Measurements from ENCODE around the gene MBNL2. TPM values are rescaled to one million over a fixed set of nuclear protein-coding genes. Genes with fewer than 3 reads are reported as not detected.

Gene MBNL2
- total and polyA plus RNA-seq, 2 experiments from 2014 or later: 0.55 to 3.2 TPM

- no peaks in the 10 kb centered on the region for H3K36me3 ChIP-seq (ENCODE audit: insufficient read depth)
- H3K4me2 ChIP-seq: no peak overlapping the region
- no peaks in the 10 kb centered on the region; the same call in 2 of the 3 replicates for H3K4me1 Mint-ChIP-seq
- H2AFZ ChIP-seq: no peak overlapping the region
- H3K4me3 Mint-ChIP-seq: no peak overlapping the region
- TF ChIP-seq ZNF462 (CRISPR knock-in tag; IDR thresholded peaks at IDR 0.05) (no peak), CREB1 (CRISPR knock-in tag; IDR thresholded peaks at IDR 0.05; ENCODE audit: low read depth) (no peak), CTCF (conservative IDR thresholded peaks at IDR 0.05; ENCODE audit: low read depth in 2 of 2) (no peak), NANOG (IDR thresholded peaks at IDR 0.05; ENCODE audit: borderline replicate concordance) (no peak), EZH2 (IDR thresholded peaks at IDR 0.05; ENCODE audit: low read depth, unreplicated experiment) (no peak), POLR2AphosphoS5 (IDR thresholded peaks at IDR 0.05; ENCODE audit: low read depth) (no peak), ETS1 (IDR thresholded peaks at IDR 0.05) (no peak), REST (IDR thresholded peaks at IDR 0.05; ENCODE audit: unreplicated experiment) (no peak), EZH2phosphoT487 (IDR thresholded peaks at IDR 0.05; ENCODE audit: unreplicated experiment) (no peak)
- no peaks in the 10 kb centered on the region for H3F3A ChIP-seq (replicated peaks; ENCODE audit: low read depth)
- H3K27me3 ChIP-seq (ENCODE audit: insufficient read depth): no peaks in the 10 kb centered on the region
- H3K4me1 ChIP-seq (ENCODE audit: insufficient read depth): no peaks in the 10 kb centered on the region
- no peaks in the 10 kb centered on the region for H3K79me2 ChIP-seq (replicated peaks; ENCODE audit: insufficient read depth)
- H4K20me1 ChIP-seq (replicated peaks; ENCODE audit: insufficient read depth): no peaks in the 10 kb centered on the region
- DNase-seq (ENCODE audit: low spot score) (no peak), ATAC-seq (no peak)
- H3K27ac Mint-ChIP-seq: no peak overlapping the region
- peaks cover 2% of the 10 kb centered on the region for H3K27me3 Mint-ChIP-seq (ENCODE audit: insufficient read depth, low read depth, poor library complexity)
- no peaks in the 10 kb centered on the region for H3K36me3 Mint-ChIP-seq (ENCODE audit: low read depth)
- H3K9me2 ChIP-seq (ENCODE audit: insufficient read depth): no peaks in the 10 kb centered on the region
- H3K4me3 ChIP-seq: no peak overlapping the region
- H3K9me3 Mint-ChIP-seq: no peaks in the 10 kb centered on the region
- H3K27ac ChIP-seq (ENCODE audit: low read depth): no peak overlapping the region
Measured at GRCh38 chr13:97295283-97296182, 73.4 kb downstream of the MBNL2 start.
